ENCODE data around the gene SHC1. TPM values are rescaled to one million over a fixed set of nuclear protein-coding genes. Genes with fewer than 3 reads are reported as not detected.

Gene SHC1
- total RNA-seq, 1 donor from 2014 or later, result 915 TPM

DNA sequence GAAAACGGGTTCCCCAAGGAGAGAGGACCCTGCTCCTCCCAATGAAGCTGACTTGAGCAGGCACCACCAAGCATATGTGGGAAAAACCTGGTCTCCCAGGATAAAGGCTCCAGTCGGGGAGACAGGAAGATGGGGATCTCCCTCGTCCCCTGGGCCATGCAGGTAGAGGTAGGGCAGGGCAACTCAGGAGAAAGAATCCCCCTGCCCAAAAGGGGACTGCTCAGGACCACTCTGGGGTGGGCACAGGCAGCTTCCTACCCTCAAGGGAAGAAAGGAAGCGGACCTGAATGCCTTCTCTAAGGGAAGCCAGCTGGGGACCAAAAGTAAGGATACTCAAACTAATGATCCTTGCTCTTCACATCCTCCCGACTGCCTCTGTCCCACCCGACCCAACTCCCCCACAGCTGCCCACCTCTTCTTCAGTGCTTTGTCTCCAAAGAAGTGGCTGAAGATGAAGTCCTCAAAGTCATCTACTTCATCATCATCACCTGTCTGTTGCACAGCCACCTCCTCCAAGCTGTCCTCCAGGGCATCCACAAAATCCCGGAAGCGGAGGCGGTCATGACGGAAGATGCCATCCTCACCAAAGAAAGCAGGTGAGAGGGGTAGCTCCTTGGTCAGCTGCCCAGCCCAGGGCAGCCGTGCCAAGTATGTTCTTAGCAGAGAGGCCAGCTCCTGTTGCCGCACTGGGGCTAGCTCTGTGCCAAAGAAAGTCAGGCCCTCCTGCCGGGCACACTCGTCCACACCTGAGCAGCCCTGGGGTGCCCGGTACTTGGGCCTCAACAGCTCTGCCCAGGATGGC is 25.2 kb downstream of the SHC1 start:
- Mint-ChIP-seq H3K27ac (ENCODE audit: unreplicated experiment) (no peak overlapping the region), H3K4me1 (ENCODE audit: unreplicated experiment) (peaks cover 22% of the 10 kb centered on the region), H3K4me3 (ENCODE audit: unreplicated experiment) (no peak overlapping the region), H3K27me3 (ENCODE audit: unreplicated experiment) (peaks cover 8% of the 10 kb centered on the region), H3K9me3 (ENCODE audit: unreplicated experiment) (no peaks in the 10 kb centered on the region), H3K36me3 (ENCODE audit: low read depth, unreplicated experiment) (peaks cover 18% of the 10 kb centered on the region)
- TF ChIP-seq, protein P1, sequence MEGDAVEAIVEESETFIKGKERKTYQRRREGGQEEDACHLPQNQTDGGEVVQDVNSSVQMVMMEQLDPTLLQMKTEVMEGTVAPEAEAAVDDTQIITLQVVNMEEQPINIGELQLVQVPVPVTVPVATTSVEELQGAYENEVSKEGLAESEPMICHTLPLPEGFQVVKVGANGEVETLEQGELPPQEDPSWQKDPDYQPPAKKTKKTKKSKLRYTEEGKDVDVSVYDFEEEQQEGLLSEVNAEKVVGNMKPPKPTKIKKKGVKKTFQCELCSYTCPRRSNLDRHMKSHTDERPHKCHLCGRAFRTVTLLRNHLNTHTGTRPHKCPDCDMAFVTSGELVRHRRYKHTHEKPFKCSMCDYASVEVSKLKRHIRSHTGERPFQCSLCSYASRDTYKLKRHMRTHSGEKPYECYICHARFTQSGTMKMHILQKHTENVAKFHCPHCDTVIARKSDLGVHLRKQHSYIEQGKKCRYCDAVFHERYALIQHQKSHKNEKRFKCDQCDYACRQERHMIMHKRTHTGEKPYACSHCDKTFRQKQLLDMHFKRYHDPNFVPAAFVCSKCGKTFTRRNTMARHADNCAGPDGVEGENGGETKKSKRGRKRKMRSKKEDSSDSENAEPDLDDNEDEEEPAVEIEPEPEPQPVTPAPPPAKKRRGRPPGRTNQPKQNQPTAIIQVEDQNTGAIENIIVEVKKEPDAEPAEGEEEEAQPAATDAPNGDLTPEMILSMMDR (IDR thresholded peaks at IDR 0.05; ENCODE audit: unreplicated experiment), result no peak
- no peak for DNase-seq (ENCODE audit: low spot score)

DNA sequence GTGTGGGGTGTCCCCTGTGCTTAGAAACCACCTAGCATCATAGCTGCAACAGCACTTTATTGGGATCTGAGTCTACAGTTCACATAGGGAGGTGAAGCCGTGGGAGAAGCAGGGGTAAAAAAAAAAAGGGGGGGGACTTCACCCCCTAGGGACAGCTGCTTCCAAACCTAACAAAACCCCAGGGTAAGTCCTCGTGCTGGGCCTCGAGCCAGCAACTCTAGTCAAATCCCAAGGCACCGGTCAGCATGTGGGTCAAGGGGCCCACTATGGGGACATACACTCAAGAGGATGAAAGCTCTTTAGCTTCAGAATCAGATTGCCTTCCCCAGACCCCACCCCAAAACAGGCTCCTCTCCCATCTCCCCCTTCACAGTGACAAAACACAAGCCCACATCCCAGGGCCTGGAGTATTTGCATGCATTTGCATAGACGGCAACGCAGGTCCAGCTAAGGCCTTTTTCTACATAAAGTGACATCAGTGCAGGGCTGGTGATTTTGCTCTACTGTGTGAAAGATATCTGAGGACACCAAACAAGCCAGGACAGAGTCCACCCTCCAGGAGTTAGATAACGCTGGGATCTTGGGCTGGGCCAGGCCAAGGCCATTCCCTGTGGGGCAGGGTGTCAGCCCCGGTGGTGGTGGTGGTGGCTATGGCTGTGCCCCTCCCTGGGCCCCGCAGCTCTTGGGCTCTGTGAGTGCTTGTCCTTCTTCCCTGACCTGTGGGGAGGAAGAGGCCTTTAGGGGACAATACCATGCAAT is 26.0 kb downstream of the SHC1 start:
- Mint-ChIP-seq H3K27ac (ENCODE audit: unreplicated experiment) (peak overlapping the region; percentile 42), H3K4me1 (ENCODE audit: unreplicated experiment) (peaks cover 23% of the 10 kb centered on the region), H3K36me3 (ENCODE audit: low read depth, unreplicated experiment) (peaks cover 18% of the 10 kb centered on the region), H3K4me3 (ENCODE audit: unreplicated experiment) (no peak overlapping the region), H3K27me3 (ENCODE audit: unreplicated experiment) (peaks cover 8% of the 10 kb centered on the region), H3K9me3 (ENCODE audit: unreplicated experiment) (no peaks in the 10 kb centered on the region)
- TF ChIP-seq, protein P1 (IDR thresholded peaks at IDR 0.05; ENCODE audit: unreplicated experiment), result no peak
- DNase-seq (ENCODE audit: low spot score), result no peak

DNA sequence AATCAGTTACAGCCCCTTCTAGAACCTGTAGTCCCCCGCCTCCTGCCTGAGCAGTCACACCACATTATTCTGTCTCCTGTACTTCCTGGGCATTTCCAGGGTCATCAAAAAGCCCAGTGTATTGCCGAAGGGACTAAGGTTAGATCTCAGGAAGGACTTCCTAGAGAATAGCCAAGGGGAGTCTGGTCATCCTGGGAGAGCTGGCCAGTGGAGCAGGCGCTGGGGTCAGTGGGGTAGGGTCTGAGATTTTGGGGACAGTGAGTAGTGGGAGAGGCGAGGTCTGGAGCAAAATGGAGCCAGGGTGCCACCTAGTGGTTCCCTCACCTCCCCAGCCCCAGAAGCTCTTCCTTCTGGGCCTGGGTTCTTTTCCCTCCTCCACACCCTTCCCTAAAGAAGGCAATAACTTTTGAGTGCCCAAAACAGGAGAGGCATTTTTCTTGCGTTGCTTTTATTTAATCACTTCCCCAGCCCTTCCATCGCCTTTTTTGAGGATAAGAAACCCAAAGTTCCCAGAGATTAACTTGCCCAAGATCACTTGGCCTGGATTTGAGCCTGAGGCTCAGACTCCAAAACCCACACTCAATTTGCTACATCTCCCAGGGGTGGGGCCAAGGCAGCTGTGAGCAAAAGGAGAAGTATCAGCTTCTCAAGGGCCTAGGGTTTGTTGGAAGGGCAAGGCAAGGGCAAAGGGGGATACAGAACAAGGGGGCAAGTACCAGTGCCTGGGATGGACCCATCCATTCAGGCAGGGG is 26.7 kb downstream of the SHC1 start:
- no peaks in the 10 kb centered on the region for H3K9me3 Mint-ChIP-seq (ENCODE audit: unreplicated experiment)
- peaks cover 25% of the 10 kb centered on the region for H3K4me1 Mint-ChIP-seq (ENCODE audit: unreplicated experiment)
- TF ChIP-seq, protein P1 (IDR thresholded peaks at IDR 0.05; ENCODE audit: unreplicated experiment), result peak; percentile 56
- peak; percentile 57 for DNase-seq (ENCODE audit: low spot score)
- peak overlapping the region; percentile 42 for H3K4me3 Mint-ChIP-seq (ENCODE audit: unreplicated experiment)
- H3K27me3 Mint-ChIP-seq (ENCODE audit: unreplicated experiment), result peaks cover 10% of the 10 kb centered on the region
- peaks cover 15% of the 10 kb centered on the region for H3K36me3 Mint-ChIP-seq (ENCODE audit: low read depth, unreplicated experiment)
- peak overlapping the region; percentile 84 for H3K27ac Mint-ChIP-seq (ENCODE audit: unreplicated experiment)

DNA sequence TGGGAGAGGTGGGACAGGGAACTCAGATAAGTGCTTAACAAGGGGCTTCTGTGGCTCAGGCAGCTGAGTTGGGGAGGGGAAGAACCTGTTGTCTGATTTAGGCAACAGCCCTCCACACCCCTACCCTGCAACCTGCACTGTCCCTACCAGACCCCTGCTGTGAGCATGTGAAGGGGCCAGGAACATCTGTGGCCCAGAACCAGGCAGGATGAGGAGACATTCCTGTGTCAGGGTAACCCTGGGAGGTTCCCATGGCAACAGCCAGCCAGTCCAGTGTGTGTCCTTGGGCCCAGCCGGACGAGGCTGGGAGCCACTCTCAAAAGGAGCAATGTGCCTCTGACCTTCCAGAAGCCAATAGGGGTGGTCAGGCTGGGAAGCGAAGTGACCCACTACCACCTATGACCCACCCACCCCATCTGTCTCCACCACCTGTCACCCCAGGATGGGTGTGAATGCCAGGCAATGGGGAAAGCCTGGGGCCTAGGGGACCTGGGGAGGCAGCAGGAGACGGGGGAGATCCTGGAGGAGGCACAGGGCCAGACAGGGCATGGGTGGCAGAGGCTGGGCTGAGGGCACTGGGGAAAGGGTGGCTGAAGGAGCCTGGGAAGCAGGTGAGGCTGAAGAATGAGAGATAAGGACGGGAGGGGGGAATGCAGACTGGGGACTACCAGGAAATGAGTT is 29.1 kb downstream of the SHC1 start:
- TF ChIP-seq, protein P1 (IDR thresholded peaks at IDR 0.05; ENCODE audit: unreplicated experiment), result no peak
- H3K27me3 Mint-ChIP-seq (ENCODE audit: unreplicated experiment), result peaks cover 20% of the 10 kb centered on the region

More for the DNA sequence above, 29.1 kb downstream of the SHC1 start:
- Mint-ChIP-seq H3K27ac (ENCODE audit: unreplicated experiment) (peak overlapping the region; percentile 52), H3K9me3 (ENCODE audit: unreplicated experiment) (no peaks in the 10 kb centered on the region), H3K36me3 (ENCODE audit: low read depth, unreplicated experiment) (peaks cover 10% of the 10 kb centered on the region), H3K4me3 (ENCODE audit: unreplicated experiment) (no peak overlapping the region), H3K4me1 (ENCODE audit: unreplicated experiment) (peaks cover 39% of the 10 kb centered on the region)
- peak; percentile 59 for DNase-seq (ENCODE audit: low spot score)

All from endothelial cell (in vitro differentiated cells).